ENCODE data around the gene NUP43.

NUP43 gene

GRCh38 chr6:149771185-149771584 lies 24.9 kb upstream of the NUP43 start:
- TF ChIP-seq CTCF (IDR thresholded peaks at IDR 0.05; ENCODE audit: low read depth, low read length) = no peak
- no peak overlapping the region for H3K4me3 ChIP-seq (replicated peaks in 1 of 2; ENCODE audit: low read depth in 2 of 2, low read length in 2 of 2)
- no peak for DNase-seq (ENCODE audit: low read depth in 2 of 2)

- H3K4me3 ChIP-seq (replicated peaks in 1 of 2; ENCODE audit: low read depth in 2 of 2, low read length in 2 of 2) = no peak overlapping the region
- no peak for TF ChIP-seq CTCF (IDR thresholded peaks at IDR 0.05; ENCODE audit: low read depth, low read length)
- no peak for DNase-seq (ENCODE audit: low read depth in 2 of 2)
Observed at GRCh38 chr6:149769676-149770075, 23.3 kb upstream of the NUP43 start.

GRCh38 chr6:149766156-149766769 lies 19.9 kb upstream of the NUP43 start:
- no peak for TF ChIP-seq CTCF (IDR thresholded peaks at IDR 0.05; ENCODE audit: low read depth, low read length)
- no peak overlapping the region for H3K4me3 ChIP-seq (replicated peaks in 1 of 2; ENCODE audit: low read depth in 2 of 2, low read length in 2 of 2)
- DNase-seq (ENCODE audit: low read depth in 2 of 2) = peak; percentile 95 to 97

GRCh38 chr6:149763866-149764265 lies 17.5 kb upstream of the NUP43 start:
- DNase-seq (ENCODE audit: low read depth in 2 of 2) = peak in 1 of 2 donors; percentile 63
- H3K4me3 ChIP-seq (replicated peaks in 1 of 2; ENCODE audit: low read depth in 2 of 2, low read length in 2 of 2) = no peak overlapping the region
- TF ChIP-seq CTCF (IDR thresholded peaks at IDR 0.05; ENCODE audit: low read depth, low read length) = no peak

- DNase-seq (ENCODE audit: low read depth in 2 of 2) = no peak
Observed at GRCh38 chr6:149761438-149761837, 15.1 kb upstream of the NUP43 start.

GRCh38 chr6:149756261-149756636 lies 9.9 kb upstream of the NUP43 start:
- DNase-seq (ENCODE audit: low read depth in 2 of 2) = no peak
- H3K4me3 ChIP-seq (replicated peaks in 1 of 2; ENCODE audit: low read depth in 2 of 2, low read length in 2 of 2) = no peak overlapping the region
- no peak for TF ChIP-seq CTCF (IDR thresholded peaks at IDR 0.05; ENCODE audit: low read depth, low read length)

More at GRCh38 chr6:149761438-149761837, 15.1 kb upstream of the NUP43 start:
- no peak overlapping the region for H3K4me3 ChIP-seq (replicated peaks in 1 of 2; ENCODE audit: low read depth in 2 of 2, low read length in 2 of 2)
- no peak for TF ChIP-seq CTCF (IDR thresholded peaks at IDR 0.05; ENCODE audit: low read depth, low read length)

Data from cardiac fibroblast (primary cell).